IPS-15b (cell line): ENCODE measurements around the gene GRK2.
"Not testable (repeated sequence)": the region's sequence is repeated elsewhere in the genome, so short reads cannot be mapped to it uniquely, and the experiment has no call there.

Source experiments
- H3K27me3 ChIP-seq: one replicate; pipeline ENCODE4 v1.6.1; 2013; ENCODE audit warnings: low read length; ENCODE audit not compliant: control insufficient read depth, insufficient read depth
- H3K36me3 ChIP-seq: one replicate; pipeline ENCODE4 v1.6.1; 2013; ENCODE audit warnings: low read length; ENCODE audit not compliant: control insufficient read depth, insufficient read depth
- H3K4me1 ChIP-seq: one replicate; pipeline ENCODE4 v1.6.1; 2013; ENCODE audit warnings: mild to moderate bottlenecking, low read length; ENCODE audit not compliant: control insufficient read depth, insufficient read depth
- H3K4me3 ChIP-seq: one replicate; pipeline ENCODE4 v1.5.1; 2013; ENCODE audit warnings: low read depth, low read length
- H3K9ac ChIP-seq: one replicate; pipeline ENCODE4 v1.6.1; 2013; ENCODE audit warnings: low read depth, mild to moderate bottlenecking, low read length
- H3K9me3 ChIP-seq: one replicate; pipeline ENCODE4 v1.6.1; 2013; ENCODE audit warnings: mild to moderate bottlenecking, low read length; ENCODE audit not compliant: control insufficient read depth, insufficient read depth

Gene GRK2

DNA sequence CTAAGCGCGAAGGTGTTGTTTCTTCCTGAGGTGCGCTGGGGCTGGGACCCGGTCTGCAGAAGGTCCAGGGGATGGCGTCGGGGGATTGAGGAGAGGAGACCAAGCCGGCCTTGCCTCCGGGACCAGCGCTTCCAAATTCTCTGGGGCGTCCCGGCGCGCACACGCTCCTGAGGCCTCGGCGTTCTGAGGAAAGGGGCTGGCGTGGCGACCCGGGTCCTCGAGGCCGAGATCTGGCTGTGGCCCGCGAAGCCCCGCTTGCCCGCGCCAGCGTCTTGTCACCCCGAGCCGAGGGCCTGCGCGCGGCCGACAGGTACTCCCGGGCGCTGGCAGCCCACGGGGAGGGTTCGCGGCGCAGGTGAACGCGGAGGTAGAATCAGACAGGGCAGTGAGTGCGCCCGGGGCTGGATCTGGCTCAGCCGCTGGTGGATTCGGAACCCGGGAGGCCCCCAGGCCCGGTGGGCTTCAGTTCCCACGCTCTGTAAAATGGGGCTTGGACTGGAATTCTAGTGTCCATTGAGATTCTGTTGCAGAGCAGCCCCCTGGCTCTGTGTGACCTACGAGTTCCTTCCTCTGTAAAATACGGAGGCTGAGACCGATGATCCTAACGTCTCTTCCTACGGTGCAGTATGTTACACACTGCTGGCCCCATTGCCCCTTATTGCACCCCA, 51.7 kb downstream of the GRK2 start:
- H3K4me3 ChIP-seq = peak overlapping the region; percentile 85
- no peak overlapping the region for H3K9ac ChIP-seq
- no peaks in the 10 kb centered on the region for H3K9me3 ChIP-seq
- H3K27me3 ChIP-seq = peaks cover 28% of the 10 kb centered on the region
- no peaks in the 10 kb centered on the region for H3K4me1 ChIP-seq
- H3K36me3 ChIP-seq = no peaks in the 10 kb centered on the region

- peaks cover 28% of the 10 kb centered on the region for H3K27me3 ChIP-seq
- H3K36me3 ChIP-seq, H3K4me1 ChIP-seq, H3K9ac ChIP-seq, H3K9me3 ChIP-seq: not testable (repeated sequence)
- peak overlapping the region; percentile 85 for H3K4me3 ChIP-seq
These were observed 52.6 kb downstream of the GRK2 start for GRCh38 chr11:67318876-67319275.

- Histone ChIP-seq H3K9ac (no peak overlapping the region), H3K36me3 (no peaks in the 10 kb centered on the region), H3K4me1 (no peaks in the 10 kb centered on the region), H3K9me3 (no peaks in the 10 kb centered on the region), H3K27me3 (peaks cover 28% of the 10 kb centered on the region), H3K4me3 (no peak overlapping the region)
These were observed 53.7 kb downstream of the GRK2 start for GRCh38 chr11:67320011-67320410.

- Histone ChIP-seq H3K4me1 (no peaks in the 10 kb centered on the region), H3K9me3 (no peaks in the 10 kb centered on the region), H3K36me3 (no peaks in the 10 kb centered on the region), H3K4me3 (no peak overlapping the region), H3K9ac (no peak overlapping the region), H3K27me3 (peaks cover 26% of the 10 kb centered on the region)
These were observed 54.4 kb downstream of the GRK2 start for GRCh38 chr11:67320691-67321090.

GRCh38 chr11:67321313-67321871, 55.1 kb downstream of the GRK2 start:
- Histone ChIP-seq H3K4me3 (no peak overlapping the region), H3K9me3 (no peaks in the 10 kb centered on the region), H3K9ac (no peak overlapping the region), H3K36me3 (no peaks in the 10 kb centered on the region), H3K4me1 (no peaks in the 10 kb centered on the region), H3K27me3 (peaks cover 23% of the 10 kb centered on the region)

DNA sequence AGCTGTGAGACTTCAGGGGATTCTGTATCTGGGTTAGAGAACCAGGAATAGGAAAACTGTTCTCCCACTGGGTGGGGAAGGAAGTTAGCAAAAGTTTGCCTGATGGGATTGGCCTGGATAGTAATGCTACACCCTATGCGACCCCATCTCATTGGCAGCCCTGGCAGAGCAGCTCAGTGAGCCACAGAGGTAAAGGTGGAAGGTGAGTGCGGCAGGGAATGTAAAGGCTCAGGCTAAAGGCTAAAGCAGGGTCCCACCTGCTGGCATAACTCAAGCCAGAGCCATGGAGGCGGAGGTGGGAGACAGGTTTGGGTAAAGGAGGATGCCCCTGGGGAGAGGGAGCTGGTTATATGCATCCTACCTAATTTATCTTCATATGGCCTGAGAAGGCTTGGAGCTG, 55.8 kb downstream of the GRK2 start:
- Histone ChIP-seq H3K9ac (no peak overlapping the region), H3K9me3 (no peaks in the 10 kb centered on the region), H3K36me3 (no peaks in the 10 kb centered on the region), H3K4me1 (no peaks in the 10 kb centered on the region), H3K4me3 (no peak overlapping the region), H3K27me3 (peaks cover 23% of the 10 kb centered on the region)

GRCh38 chr11:67323526-67323925, 57.3 kb downstream of the GRK2 start:
- no peaks in the 10 kb centered on the region for H3K9me3 ChIP-seq
- no peaks in the 10 kb centered on the region for H3K36me3 ChIP-seq
- H3K9ac ChIP-seq = no peak overlapping the region
- no peak overlapping the region for H3K4me3 ChIP-seq
- peaks cover 18% of the 10 kb centered on the region for H3K27me3 ChIP-seq
- no peaks in the 10 kb centered on the region for H3K4me1 ChIP-seq

GRCh38 chr11:67332081-67332691, 65.9 kb downstream of the GRK2 start:
- H3K27me3 ChIP-seq = no peaks in the 10 kb centered on the region
- no peaks in the 10 kb centered on the region for H3K36me3 ChIP-seq
- no peak overlapping the region for H3K4me3 ChIP-seq
- H3K9ac ChIP-seq = no peak overlapping the region
- no peaks in the 10 kb centered on the region for H3K9me3 ChIP-seq
- H3K4me1 ChIP-seq = no peaks in the 10 kb centered on the region
